HG02981 (cell line): ENCODE results near the gene TCP11L1.

ENCODE experiments used
- ATAC-seq: cut with Tn5 transposase; IDR thresholded peaks from one replicate; pipeline ENCODE4 v1.9.1; 2021; ENCODE audit warnings: mild to moderate bottlenecking, moderate library complexity; ENCODE audit not compliant: unreplicated experiment

Gene TCP11L1, protein sequence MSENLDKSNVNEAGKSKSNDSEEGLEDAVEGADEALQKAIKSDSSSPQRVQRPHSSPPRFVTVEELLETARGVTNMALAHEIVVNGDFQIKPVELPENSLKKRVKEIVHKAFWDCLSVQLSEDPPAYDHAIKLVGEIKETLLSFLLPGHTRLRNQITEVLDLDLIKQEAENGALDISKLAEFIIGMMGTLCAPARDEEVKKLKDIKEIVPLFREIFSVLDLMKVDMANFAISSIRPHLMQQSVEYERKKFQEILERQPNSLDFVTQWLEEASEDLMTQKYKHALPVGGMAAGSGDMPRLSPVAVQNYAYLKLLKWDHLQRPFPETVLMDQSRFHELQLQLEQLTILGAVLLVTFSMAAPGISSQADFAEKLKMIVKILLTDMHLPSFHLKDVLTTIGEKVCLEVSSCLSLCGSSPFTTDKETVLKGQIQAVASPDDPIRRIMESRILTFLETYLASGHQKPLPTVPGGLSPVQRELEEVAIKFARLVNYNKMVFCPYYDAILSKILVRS

GRCh38 chr11:33039274-33040032, at the start of gene TCP11L1:
TSS of gene TCP11L1 (plus strand) at chr11:33039572. CDS start at chr11:33043774, 4,202 bp downstream.
- ATAC-seq = peak; percentile 71

DNA sequence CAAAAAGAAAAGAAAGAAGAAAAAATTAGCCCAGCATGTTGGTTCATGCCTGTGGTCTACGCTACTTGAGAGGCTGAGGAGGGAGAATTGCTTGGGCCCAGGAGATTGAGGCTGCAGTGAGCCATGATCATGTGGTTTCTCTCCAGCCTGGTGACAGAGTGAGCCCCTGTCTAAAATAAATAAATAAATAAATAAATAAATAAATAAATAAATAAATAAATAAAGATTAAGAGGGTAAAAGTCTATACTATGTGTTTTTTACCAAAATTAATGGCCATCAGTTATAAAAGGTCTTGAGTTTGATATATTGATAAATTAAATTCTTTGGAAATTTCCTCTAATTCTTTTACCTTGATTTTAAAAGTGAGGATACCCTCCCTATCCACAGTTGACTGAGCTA, 48.9 kb upstream of the TCP11L1 start:
- no peak for ATAC-seq

- ATAC-seq = no peak
These were observed 47.9 kb upstream of the TCP11L1 start for GRCh38 chr11:32991427-32991826.

DNA sequence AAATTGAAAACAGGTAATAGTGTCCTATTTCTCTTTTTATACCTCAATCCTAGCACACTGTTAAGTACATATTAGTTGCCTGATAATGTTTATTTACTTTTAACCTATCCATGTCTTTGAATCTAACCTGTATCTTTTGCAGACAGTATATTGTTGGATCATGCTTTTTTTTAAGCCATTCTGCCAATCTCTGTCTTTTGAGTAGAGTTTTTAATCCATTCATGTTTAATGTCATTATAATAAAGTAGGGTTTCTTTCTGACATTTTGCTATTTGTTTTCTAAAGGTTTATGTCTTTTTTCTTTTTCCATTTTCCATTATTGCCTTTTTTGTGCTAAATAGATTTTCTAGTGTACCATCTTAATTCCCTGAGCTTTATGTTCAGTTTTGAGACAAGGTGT, 47.5 kb upstream of the TCP11L1 start:
- ATAC-seq = no peak

DNA sequence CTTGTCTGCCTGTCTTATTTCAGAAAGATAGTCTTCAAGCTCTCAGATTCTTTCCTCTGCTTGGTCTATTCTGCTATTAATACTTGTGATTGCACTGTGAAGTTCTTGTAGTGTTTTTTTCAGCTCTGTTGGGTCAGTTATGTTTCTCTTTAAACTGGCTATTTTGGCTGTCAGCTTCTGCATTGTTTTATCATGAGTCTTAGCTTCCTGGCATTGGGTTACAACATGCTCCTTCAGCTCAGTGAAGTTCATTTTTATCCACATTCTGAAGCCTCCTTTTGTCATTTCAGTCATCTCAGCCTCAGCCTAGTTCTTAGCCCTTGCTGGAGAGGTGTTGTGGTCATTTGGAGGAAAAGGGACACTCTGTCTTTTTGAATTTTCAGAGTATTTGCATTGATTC, 39.2 kb upstream of the TCP11L1 start:
- ATAC-seq = no peak

DNA sequence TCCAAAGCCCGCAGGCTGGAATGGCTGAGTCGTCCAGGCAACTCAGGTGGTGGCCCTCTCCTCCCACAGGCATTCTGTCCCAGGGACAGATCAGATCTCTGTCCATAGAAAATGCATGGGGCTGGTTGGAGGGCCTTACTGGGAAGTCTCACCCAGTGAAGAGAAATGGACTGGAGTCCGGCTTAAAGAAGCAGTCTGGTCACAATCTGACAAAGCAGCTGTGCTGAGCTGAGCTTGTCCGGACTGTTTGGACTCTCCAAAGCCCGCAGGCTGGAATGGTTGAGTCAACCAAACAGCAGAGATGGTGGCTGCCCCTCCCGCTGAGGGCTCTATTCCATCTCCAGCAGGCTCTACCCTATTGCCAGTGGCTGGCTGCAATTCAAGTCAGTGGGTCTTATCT, 38.1 kb upstream of the TCP11L1 start:
- ATAC-seq = no peak

DNA sequence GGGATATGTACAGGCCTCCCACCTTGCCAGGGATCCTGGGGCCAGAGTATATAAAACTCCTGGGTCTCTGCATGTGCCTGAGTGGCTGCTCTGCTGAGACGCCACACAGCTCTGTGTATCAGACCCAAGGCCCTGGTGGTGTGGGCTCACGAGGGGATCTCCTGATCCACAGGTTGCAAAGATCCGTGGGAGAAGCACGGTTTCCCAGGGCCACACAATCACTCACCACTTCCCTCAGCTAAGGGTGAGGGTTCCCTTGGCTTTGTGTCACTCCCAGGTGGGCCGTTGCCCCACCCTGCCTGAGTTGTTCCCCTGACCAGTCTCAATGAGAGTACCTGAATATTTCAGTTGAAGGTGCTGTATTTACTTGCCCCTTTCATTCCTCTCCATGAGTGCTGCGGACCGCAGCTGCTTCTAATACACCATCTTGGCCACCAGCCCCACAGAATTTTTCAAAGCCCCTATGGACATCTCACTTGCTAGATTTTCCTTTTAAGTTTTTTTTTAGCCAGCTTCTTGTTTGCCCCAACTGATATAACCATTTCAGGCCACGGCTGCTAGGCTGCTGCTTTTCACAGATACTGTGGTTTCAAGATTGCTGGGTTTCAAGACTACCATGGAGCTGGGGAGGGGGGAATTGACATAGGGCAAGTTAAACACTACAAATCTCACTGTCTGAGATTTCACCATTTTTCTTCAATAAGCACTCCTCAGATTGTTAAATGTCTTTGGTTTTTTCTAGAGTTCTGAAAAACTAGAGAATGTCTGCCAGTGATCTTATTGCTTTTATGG, 37.4 kb upstream of the TCP11L1 start:
- no peak for ATAC-seq

GRCh38 chr11:33005175-33005574, 34.2 kb upstream of the TCP11L1 start:
- ATAC-seq = no peak

DNA sequence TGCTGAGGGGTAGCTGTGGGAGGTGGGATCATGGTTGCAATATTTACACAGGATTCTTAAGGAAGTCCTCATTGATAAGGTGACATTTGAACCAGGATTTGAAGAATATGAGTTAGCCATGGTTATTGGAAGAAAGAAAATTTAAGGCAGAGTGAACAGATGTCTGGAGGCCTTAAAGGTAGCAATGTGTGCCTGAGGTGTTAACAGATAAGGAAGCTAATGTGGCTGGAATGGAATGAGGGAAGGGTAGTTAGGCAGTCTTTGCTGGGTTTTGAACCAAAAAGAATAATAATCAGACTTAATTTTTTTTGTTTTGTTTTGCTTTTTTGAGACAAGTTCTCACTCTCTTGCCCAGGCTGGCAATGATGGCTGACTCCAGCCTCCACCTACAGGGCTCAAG, 33.4 kb upstream of the TCP11L1 start:
- ATAC-seq = no peak

DNA sequence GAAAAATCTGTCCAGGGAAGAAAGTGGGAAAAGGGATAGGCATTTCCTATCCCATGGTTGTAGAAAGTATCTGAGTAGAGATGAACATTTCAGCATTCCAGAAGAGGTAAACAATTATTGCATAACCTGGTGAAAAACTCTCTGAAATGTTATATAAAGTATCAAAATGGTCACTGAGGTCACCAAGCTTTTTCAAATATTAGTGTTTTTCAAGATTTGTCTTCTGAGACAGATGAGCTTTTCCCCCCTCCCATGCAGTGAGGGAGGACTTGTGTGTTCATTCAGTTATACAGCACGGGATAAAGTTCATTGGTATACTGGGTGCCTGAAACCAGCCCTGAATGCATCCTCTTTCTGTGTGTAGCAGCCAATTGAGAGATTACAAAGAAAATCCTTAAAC, 25.6 kb upstream of the TCP11L1 start:
- ATAC-seq = no peak

DNA sequence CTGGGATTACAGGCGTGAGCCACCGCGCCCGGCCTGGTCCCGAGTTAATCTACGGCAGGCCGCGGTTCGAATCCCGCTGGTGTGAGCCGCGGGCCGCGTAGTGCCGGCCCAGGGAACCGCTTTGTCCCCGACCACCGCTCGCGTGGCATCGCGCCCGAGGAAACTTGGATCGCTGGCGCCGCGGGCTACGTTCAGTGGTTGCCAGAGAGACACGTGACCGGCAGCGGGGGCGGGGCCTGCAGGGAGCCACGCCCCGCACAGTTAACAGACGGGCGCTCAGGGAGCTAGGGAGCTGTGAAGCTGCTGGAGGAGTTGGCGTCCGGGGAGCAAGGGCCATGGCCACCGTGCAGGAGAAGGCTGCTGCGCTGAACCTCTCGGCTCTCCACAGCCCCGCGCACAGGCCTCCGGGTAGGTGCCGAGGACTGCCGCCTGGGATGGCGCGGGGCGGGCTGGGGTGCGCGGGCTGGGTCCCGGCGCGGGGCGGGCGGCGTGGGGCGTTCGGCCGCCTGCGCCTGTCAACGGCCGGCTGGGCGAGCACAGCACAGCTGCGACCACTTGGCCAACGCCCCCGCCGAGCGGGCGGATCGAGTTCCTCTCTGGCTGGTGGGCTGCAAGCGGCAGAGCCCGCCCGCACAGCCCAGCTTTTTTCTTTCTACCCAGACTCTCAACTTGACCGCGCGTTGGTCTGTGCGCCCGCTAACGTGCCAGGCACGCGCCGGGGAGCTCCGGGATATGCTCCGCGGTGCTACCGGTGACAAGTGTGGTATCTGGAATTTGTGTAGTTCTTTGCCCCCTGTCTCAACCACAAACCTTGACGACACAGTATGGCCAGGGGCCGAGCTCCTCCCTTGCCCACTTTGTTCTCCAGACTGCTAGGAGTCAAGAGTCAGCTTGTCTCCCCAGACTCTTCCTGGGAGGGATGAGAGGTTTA, 23.5 kb upstream of the TCP11L1 start, which contains the start of gene DEPDC7:
Gene DEPDC7 (plus strand): TSS at position 258 of the 931 bp plus-strand sequence. CDS start 78 bp downstream, at position 336.
- ATAC-seq = peak; percentile 72

- no peak for ATAC-seq
These were observed 22.7 kb upstream of the TCP11L1 start for GRCh38 chr11:33016654-33017053.

GRCh38 chr11:33017478-33017877, 21.9 kb upstream of the TCP11L1 start:
- no peak for ATAC-seq

GRCh38 chr11:33017965-33018364, 21.4 kb upstream of the TCP11L1 start:
- ATAC-seq = no peak

DNA sequence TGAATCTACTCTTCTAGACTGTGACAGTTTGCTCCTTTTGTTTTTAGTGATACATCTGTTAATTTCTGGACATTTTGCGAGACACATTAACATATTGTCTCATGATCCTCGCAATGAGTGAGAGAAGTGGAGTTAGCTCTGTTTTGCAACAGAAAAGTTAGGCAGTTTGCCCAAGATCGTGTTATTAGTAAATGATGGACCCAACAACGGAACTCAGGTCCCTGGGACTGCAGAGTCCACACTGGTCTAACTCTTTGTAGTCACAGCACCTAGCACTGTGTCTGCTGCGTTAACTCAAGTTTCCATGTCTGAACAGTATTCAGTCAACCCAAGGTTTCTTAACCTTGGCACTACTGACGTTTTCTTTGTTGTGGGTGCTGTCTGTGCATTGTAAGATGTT, 20.5 kb upstream of the TCP11L1 start:
- ATAC-seq = no peak

DNA sequence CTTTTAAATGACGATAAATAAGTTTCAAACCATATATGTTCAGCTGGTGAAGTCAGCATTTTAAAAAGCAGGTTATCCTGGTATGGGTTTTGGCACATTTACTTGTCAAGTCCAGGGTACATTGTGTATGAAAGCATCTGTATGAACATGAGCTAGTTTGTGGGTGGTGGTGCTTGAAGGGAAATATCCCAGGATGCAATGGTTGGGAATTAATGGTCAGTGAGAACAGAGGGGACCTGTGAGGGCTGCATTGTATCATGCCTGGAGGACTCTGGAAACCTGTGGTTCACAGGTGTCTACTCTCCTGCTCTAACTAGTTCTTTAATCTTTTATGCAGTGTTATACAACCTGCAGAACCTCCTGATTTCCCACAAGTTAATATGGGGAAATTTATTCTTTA, 17.9 kb upstream of the TCP11L1 start:
- peak; percentile 27 for ATAC-seq

DNA sequence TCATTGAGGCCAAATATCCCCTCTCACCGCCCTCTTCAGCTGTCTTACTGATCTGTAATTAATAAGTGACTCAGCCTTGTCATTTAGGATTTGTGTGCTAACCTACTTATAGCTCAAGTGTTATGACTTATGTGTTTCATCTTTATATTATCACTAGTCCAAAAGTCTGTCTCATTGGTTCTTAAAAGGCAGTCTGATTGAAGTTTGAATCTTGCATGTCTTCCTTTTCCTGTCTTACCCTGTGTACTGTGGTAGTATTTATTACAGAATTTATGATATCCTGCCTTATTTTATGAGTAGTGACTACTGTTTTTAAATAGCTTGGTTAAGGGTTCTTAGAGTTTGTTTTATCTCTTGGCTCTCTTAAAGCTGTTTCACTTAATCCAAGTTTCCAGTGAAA, 17.4 kb upstream of the TCP11L1 start:
- peak; percentile 62 for ATAC-seq

DNA sequence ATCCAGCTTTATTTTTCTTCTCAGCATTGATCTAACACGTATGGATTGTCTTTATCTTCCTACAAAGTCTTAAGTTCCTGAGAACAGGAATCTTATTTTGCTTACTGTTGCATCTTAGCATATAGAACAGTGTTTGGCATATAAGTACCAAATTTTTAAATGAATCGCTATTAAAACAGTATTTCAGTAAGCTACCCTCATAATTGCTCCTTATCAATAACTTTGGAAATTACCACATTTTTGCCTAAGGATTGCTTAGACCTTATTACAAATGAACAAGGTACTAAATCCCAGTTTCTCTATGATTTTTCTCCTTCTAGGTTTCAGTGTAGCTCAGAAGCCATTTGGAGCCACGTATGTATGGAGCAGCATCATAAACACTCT, 14.0 kb upstream of the TCP11L1 start:
- no peak for ATAC-seq

DNA sequence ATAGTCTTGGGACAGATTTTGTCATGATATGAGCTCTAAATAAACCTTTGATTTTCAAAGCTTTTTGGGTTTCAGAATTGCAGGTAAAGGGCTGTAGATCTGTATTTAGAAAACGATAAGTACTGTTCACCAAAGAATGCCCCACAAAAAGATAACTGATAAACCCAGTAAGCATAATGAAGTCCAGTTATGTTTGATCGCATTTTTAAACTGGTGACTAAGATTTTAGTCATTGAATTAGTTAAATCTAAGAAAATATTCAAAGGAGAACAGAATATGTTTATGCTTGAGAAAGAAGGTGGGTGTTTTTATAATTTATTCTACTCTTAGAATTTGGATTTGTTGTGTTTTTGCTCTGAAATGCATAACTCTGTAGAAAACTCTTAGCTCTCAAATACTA, 12.1 kb upstream of the TCP11L1 start:
- no peak for ATAC-seq
